Measurements from ENCODE around the gene GJA8. TPM values are rescaled to one million over a fixed set of nuclear protein-coding genes. Genes with fewer than 3 reads are reported as not detected.
"Not testable (repeated sequence)": the region's sequence is repeated elsewhere in the genome, so short reads cannot be mapped to it uniquely, and the experiment has no call there.

The GJA8 gene
- total RNA-seq: not detected
- long read RNA-seq, donor 1: 0 reads
- long read RNA-seq, donor 2: 0 reads

GRCh38 chr1:147902253-147902845 is at the start of gene GJA8:
GJA8 (plus strand) TSS chr1:147902795; CDS start chr1:147907956, 5,161 bp downstream.
- intact Hi-C loops (cut with DNase I): no loop called here
- DNase-seq (ENCODE audit: low spot score): no peak

- no peak for DNase-seq (ENCODE audit: low spot score)
- intact Hi-C loops (cut with DNase I): no loop called here
These were observed 49.2 kb upstream of the GJA8 start for GRCh38 chr1:147853391-147853790.

- DNase-seq (ENCODE audit: low spot score); intact Hi-C loops (cut with DNase I): not testable (repeated sequence)
These were observed 47.6 kb upstream of the GJA8 start for GRCh38 chr1:147854989-147855388.

- intact Hi-C loops (cut with DNase I); DNase-seq (ENCODE audit: low spot score): not testable (repeated sequence)
These were observed 46.6 kb upstream of the GJA8 start for GRCh38 chr1:147855996-147856395.

GRCh38 chr1:147867204-147867603 is 35.4 kb upstream of the GJA8 start:
- DNase-seq (ENCODE audit: low spot score); intact Hi-C loops (cut with DNase I): not testable (repeated sequence)

GRCh38 chr1:147878022-147878421 is 24.6 kb upstream of the GJA8 start:
- intact Hi-C loops (cut with DNase I): no loop called here
- DNase-seq (ENCODE audit: low spot score): no peak

GRCh38 chr1:147879911-147880310 is 22.7 kb upstream of the GJA8 start:
- DNase-seq (ENCODE audit: low spot score): no peak
- intact Hi-C loops (cut with DNase I): no loop called here

GRCh38 chr1:147882535-147882934 is 20.1 kb upstream of the GJA8 start:
- intact Hi-C loops (cut with DNase I): no loop called here

GRCh38 chr1:147890177-147890790 is 12.3 kb upstream of the GJA8 start:
- intact Hi-C loops (cut with DNase I): loop anchor here (5.0 to 10.0 kb wide), 2 partner anchors 168 to 395 kb away; no protein-coding TSS in a partner anchor
- DNase-seq (ENCODE audit: low spot score): peak; percentile 85

More at GRCh38 chr1:147882535-147882934, 20.1 kb upstream of the GJA8 start:
- no peak for DNase-seq (ENCODE audit: low spot score)

GRCh38 chr1:147891088-147891487 is 11.5 kb upstream of the GJA8 start:
- intact Hi-C loops (cut with DNase I): loop anchor here (5.0 to 10.0 kb wide), 2 partner anchors 169 to 396 kb away; no protein-coding TSS in a partner anchor
- DNase-seq (ENCODE audit: low spot score): no peak

- intact Hi-C loops (cut with DNase I): loop anchor here (5.0 to 10.0 kb wide), 2 partner anchors 170 to 397 kb away; no protein-coding TSS in a partner anchor
- no peak for DNase-seq (ENCODE audit: low spot score)
These were observed 10.4 kb upstream of the GJA8 start for GRCh38 chr1:147892216-147892615.

GRCh38 chr1:147892731-147893214 is 9.8 kb upstream of the GJA8 start:
- no peak for DNase-seq (ENCODE audit: low spot score)
- intact Hi-C loops (cut with DNase I): loop anchor here (5.0 to 10.0 kb wide), 2 partner anchors 170 to 398 kb away; no protein-coding TSS in a partner anchor

- intact Hi-C loops (cut with DNase I): loop anchor here in 1 of 2 donors (10.0 kb wide), 1 partner anchor 400 kb away; no protein-coding TSS in a partner anchor
- DNase-seq (ENCODE audit: low spot score): no peak
These were observed 7.5 kb upstream of the GJA8 start for GRCh38 chr1:147895123-147895522.

- intact Hi-C loops (cut with DNase I): loop anchor here in 1 of 2 donors (10.0 kb wide), 1 partner anchor 402 kb away; no protein-coding TSS in a partner anchor
- no peak for DNase-seq (ENCODE audit: low spot score)
These were observed 5.4 kb upstream of the GJA8 start for GRCh38 chr1:147897029-147897752.

GRCh38 chr1:147897789-147898188 is 4.8 kb upstream of the GJA8 start:
- no peak for DNase-seq (ENCODE audit: low spot score)
- intact Hi-C loops (cut with DNase I): loop anchor here in 1 of 2 donors (10.0 kb wide), 1 partner anchor 403 kb away; no protein-coding TSS in a partner anchor

- intact Hi-C loops (cut with DNase I): no loop called here
- no peak for DNase-seq (ENCODE audit: low spot score)
These were observed 2.1 kb downstream of the GJA8 start for GRCh38 chr1:147904726-147905125.

GRCh38 chr1:147907786-147908509 is 5.4 kb downstream of the GJA8 start:
- intact Hi-C loops (cut with DNase I): no loop called here
- peak; percentile 70 for DNase-seq (ENCODE audit: low spot score)

- no peak for DNase-seq (ENCODE audit: low spot score)
- intact Hi-C loops (cut with DNase I): no loop called here
These were observed 10.0 kb downstream of the GJA8 start for GRCh38 chr1:147912553-147912952.

GRCh38 chr1:147913362-147913942 is 10.9 kb downstream of the GJA8 start:
- intact Hi-C loops (cut with DNase I): no loop called here
- no peak for DNase-seq (ENCODE audit: low spot score)

All from posterior vena cava (tissue), 2 donors.